GM12872 (cell line): ENCODE data around the gene PODNL1.

Experiments
- TF ChIP-seq, protein P1 (sequence below): IDR thresholded peaks from 3 replicates; pipeline ENCODE4 v1.5.1; 2011; ENCODE audit warnings: low read depth, mild to moderate bottlenecking, low read length, moderate library complexity; ENCODE audit not compliant: insufficient read depth

Gene PODNL1

DNA sequence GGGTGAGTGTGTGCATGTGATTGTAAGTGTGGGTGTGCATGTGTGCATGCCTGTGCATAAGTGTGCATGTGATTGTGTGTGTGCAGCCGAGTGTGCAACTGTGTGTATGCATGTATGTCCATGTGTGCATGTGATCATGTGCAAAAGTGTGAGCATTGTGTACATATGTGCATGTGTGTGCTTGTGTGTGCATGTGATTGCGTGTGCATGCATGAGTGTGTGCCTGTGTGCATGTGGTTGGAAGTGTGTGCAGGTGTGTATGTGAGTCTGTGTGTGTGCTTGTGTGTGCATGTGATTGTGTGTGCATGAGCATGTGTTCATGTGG, 3.5 kb downstream of the PODNL1 start:
- TF ChIP-seq, protein P1, sequence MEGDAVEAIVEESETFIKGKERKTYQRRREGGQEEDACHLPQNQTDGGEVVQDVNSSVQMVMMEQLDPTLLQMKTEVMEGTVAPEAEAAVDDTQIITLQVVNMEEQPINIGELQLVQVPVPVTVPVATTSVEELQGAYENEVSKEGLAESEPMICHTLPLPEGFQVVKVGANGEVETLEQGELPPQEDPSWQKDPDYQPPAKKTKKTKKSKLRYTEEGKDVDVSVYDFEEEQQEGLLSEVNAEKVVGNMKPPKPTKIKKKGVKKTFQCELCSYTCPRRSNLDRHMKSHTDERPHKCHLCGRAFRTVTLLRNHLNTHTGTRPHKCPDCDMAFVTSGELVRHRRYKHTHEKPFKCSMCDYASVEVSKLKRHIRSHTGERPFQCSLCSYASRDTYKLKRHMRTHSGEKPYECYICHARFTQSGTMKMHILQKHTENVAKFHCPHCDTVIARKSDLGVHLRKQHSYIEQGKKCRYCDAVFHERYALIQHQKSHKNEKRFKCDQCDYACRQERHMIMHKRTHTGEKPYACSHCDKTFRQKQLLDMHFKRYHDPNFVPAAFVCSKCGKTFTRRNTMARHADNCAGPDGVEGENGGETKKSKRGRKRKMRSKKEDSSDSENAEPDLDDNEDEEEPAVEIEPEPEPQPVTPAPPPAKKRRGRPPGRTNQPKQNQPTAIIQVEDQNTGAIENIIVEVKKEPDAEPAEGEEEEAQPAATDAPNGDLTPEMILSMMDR, result no peak

DNA sequence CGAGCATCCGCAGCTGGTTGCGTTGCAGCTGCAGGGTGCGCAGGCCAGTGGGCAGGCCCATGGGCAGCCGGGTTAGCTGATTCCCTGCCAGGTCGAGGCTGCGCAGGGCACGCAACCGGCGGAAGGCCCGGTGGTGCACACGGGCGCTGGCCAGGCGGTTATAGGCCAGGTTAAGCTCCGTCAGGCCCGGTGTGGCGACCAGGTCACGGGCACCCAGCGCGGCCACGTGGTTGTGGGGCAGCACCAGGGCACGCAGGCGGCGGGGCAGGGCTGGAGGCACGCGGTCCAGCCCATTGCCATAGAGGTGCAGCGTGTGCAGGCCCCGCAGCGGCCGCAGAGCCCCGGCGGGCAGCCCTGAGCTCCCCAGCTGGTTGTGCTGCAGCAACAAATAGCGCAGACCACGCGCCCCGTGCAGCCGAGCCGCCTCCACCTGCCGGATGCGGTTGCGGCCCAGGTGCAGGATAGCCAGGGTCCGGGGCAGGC, 5.3 kb downstream of the PODNL1 start:
- TF ChIP-seq, protein P1, result no peak

DNA sequence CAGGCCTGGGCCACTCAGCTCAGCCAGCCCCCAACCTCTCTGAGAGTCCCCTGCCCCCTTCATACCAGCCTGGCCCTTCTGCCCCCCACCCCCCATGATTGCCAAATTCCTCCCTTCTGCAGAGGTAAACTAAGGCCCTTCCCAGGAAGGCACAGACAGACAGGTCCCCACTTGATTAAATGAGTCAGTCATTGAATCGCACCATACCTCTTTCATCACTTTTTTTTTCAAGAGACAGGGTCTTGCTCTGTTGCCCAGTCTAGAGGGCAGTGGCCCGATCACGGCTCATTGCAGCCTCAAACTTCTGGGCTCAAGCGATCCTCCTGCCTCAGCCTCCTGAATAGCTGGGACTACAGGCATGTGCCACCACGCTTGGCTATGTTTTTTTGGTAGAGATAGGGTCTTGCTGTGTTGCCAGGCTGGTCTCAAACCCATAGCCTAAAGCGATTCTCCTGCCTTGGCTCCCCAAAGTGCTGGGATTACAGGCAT, 6.0 kb downstream of the PODNL1 start:
- TF ChIP-seq, protein P1, result no peak

DNA sequence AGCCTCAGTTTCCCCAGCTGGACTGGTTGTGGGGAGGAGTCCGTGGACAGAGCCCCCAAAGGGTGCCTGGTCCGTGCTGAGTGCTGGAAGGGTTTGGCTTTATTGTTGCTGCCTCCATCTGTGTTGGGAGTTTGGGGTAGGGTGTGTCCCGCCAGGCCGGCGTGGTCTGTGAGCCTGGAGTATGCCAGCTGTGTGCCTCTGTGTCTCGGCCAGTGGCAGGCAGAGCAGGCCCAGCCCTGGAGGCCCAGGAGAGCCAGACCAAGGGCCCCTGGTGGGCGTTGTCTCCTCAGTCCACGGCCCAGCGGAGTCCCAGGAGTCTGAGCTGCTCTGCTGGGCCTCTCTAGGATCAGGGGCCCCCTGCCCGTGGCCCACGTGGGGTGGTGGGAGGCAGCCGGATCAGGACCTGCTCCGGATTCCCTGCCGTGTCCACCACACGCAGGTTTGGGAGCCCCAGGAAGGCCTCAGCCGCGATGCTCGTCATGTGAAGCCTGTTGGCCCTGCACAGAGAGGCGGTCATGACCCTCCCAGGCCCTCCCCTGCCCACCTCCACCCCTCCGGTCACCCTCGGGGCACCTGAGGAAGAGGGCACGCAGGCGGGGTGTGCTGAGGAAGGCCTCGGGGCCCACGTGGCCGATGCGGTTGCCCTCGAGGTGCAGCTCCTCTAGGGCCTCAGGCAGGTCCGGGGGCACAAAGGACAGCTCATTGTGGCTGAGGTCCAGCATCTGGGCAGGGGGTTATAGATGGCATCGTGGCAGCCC, 6.6 kb downstream of the PODNL1 start:
- TF ChIP-seq, protein P1, result no peak

DNA sequence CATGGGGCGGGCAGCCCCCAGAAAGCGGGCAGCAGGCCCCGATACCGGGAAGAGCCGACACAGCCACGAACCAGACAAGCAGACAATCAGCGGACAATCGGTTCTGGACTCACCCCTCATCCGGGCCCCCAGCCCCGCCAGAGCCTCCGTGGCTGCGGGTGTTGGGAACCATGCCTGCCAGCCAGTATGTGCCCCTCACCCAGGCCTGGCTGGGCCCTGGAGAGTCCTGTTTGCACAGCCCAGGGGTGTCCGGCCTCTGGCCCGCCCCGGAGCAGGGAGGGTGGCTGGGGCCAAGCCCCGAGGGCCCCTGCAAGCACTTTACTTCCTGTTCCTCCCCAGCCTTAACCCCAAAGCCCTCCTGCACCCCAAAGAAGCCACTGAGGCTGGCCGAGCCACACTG, 7.8 kb downstream of the PODNL1 start:
- TF ChIP-seq, protein P1, result no peak

DNA sequence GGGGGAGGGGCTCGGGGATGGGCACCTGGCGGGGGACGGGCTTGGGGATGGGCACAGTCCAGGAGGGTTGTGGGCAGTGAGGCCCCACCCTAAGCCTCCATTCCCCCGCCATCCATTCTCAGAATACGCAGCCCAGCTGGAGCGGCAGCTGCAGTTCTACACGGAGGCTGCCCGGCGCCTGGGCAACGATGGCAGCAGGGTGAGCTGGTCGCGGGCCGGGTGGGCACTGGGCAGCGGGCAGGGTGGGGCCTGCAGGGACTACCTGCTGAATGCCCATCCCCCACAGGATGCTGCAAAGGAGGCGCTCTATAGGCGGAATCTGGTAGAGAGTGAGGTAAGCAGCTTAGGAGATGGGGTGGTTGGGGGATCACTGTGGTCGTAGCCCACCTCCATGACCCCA, 8.3 kb downstream of the PODNL1 start:
- TF ChIP-seq, protein P1, result no peak

DNA sequence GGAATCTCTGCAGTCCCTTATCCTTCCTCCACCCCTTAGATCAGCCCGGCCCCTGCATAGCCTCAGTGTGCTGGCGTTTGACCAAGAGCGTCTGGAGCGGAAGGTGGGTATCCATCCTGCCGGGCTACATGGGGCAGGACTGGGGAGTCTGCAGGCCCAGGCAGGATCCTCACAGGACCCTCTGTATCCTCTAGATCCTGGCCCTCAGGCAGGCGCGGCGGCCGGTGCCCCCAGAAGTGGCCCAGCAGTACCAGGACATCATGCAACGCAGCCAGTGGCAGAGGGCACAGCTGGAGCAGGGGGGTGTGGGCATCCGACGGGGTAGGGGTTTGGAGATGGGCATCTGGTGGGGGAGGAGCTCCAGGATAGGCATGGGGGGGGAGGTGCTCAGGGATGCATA, 8.9 kb downstream of the PODNL1 start:
- TF ChIP-seq, protein P1, result no peak
